K562 (cell line): ENCODE measurements around the gene KAZN. TPM values are rescaled to one million over a fixed set of nuclear protein-coding genes. Genes with fewer than 3 reads are reported as not detected.

Experiments
- BMI1 ChIP-seq: fragments of 150-350 bp; IDR thresholded peaks from 2 replicates; pipeline ENCODE4 v1.6.1; 2014; ENCODE audit warnings: low read length
- CBFA2T2 ChIP-seq: fragments of 450-650 bp; conservative IDR thresholded peaks from 2 replicates; pipeline ENCODE4 v1.6.1; 2017; ENCODE audit warnings: mild to moderate bottlenecking
- FOSL1 ChIP-seq: fragments of 200-800 bp; sonication (Bioruptor generic); conservative IDR thresholded peaks from 2 replicates; pipeline ENCODE4 v1.6.1; 2016; ENCODE audit warnings: missing genetic modification characterization, missing compliant biosample characterization
- MAZ ChIP-seq, 2 experiments: fragments of 450-650 bp in 1 of 2; sonication (generic) in 1 of 2; formaldehyde crosslinking; IDR thresholded peaks in 1 of 2; conservative IDR thresholded peaks in 1 of 2; 2 replicates each; pipeline versions ENCODE4 v1.4.0 to v1.5.0; 2020; ENCODE audit warnings: mild to moderate bottlenecking in 1 of 2, missing genetic modification reagents in 1 of 2
- MCM2 ChIP-seq: fragments of 450-650 bp; IDR thresholded peaks from 2 replicates; pipeline ENCODE4 v1.6.1; 2017; ENCODE audit warnings: low read depth, mild to moderate bottlenecking
- STAT5A ChIP-seq: IDR thresholded peaks from 2 replicates; pipeline ENCODE4 v1.6.1; 2012; ENCODE audit warnings: low read length, inconsistent platforms, borderline replicate concordance
- USF1 ChIP-seq: sonication (generic); formaldehyde crosslinking; IDR thresholded peaks from 2 replicates; pipeline ENCODE4 v1.9.0; 2022; ENCODE audit warnings: mild to moderate bottlenecking, missing genetic modification reagents
- WHSC1 ChIP-seq: IDR thresholded peaks from one replicate; pipeline ENCODE4 v1.6.1; 2012; ENCODE audit warnings: low read length, control low read depth, inconsistent platforms
- ZHX1 ChIP-seq: fragments of 150-350 bp; conservative IDR thresholded peaks from 2 replicates; pipeline ENCODE4 v1.6.1; 2014; ENCODE audit warnings: low read length
- ZKSCAN1 ChIP-seq: fragments of 150-350 bp; IDR thresholded peaks from 2 replicates; pipeline ENCODE4 v1.6.1; 2016; ENCODE audit warnings: low read depth, low read length
- ZNF717 ChIP-seq: fragments of 250-450 bp; sonication (Bioruptor Pico); IDR thresholded peaks from 2 replicates; pipeline ENCODE4 v1.5.0; 2021
- polyA plus RNA-seq, 8 experiments: library from polyadenylated mRNA; depleted of rRNA in 4 of 8; stranded (reverse) in 5 of 8; unstranded in 3 of 8; fragments of >200 nt; fragmentation: Nextera tagmentation in 2 of 8; fragmentation: Illumina TruSeq in 1 of 8; extraction: Ambion mirVana in 2 of 8; extraction: Trizol in 1 of 8; gene quantifications; 2 replicates each; pipeline versions ENCODE4 v1.2.1 to v1.2.3, GENCODE V29; 2011 to 2014; ENCODE audit warnings: inconsistent platforms in 1 of 8, missing spikeins in 1 of 8
- total RNA-seq, 7 experiments: library from RNA; depleted of rRNA in 6 of 7; stranded (reverse); fragments of >200 nt in 6 of 7; fragmentation: Illumina TruSeq in 2 of 7; extraction: Trizol in 2 of 7; gene quantifications; 2 replicates each; pipeline versions ENCODE4 v1.2.1 to v1.2.3, GENCODE V29; 2011 to 2021; ENCODE audit warnings: low replicate concordance in 1 of 7

KAZN gene
- total and polyA plus RNA-seq, 9 of the 15 experiments (the other 6 are each of a cell fraction or from before 2014, with no cell fraction given): 2.1 to 21.6 (median 5.4) TPM

GRCh38 chr1:14603645-14604044 lies 5.2 kb downstream of the KAZN start (continued):
- TF ChIP-seq USF1 (no peak), ZKSCAN1 (no peak), STAT5A (no peak), CBFA2T2 (no peak), FOSL1 (tag) (no peak), MCM2 (no peak), BMI1 (no peak), ZNF717 (no peak), MAZ (CRISPR knock-in tag; conservative IDR thresholded peaks at IDR 0.05 in 1 of 2, IDR thresholded peaks at IDR 0.05 in 1 of 2) (no peak), ZHX1 (no peak), WHSC1 (no peak)
